Vagina (tissue), 2 donors: ENCODE measurements around the gene C1QL2.

ENCODE experiments used
- CTCF ChIP-seq, 3 experiments: fragments of 450-650 bp in 2 of 3; fragments of 200-600 bp in 1 of 3; sonication (generic) in 1 of 3; IDR thresholded peaks; one replicate each; pipeline ENCODE4 v1.5.1; 2017 to 2019; ENCODE audit warnings: antibody characterized with exemption in 3 of 3, mild to moderate bottlenecking in 2 of 3, moderate library complexity in 2 of 3
- POLR2A ChIP-seq, 2 donors: fragments of 450-650 bp; IDR thresholded peaks; one replicate each; pipeline ENCODE4 v1.6.1; 2017; ENCODE audit warnings: antibody characterized with exemption in 2 of 2, mild to moderate bottlenecking in 2 of 2, moderate library complexity in 2 of 2
- POLR2AphosphoS5 ChIP-seq, 2 donors: sonication (generic); formaldehyde crosslinking; IDR thresholded peaks; one replicate each; pipeline ENCODE4 v1.9.0; 2017; ENCODE audit warnings: antibody characterized with exemption in 2 of 2, mild to moderate bottlenecking in 2 of 2, low read depth in 1 of 2; ENCODE audit not compliant: insufficient read depth in 1 of 2

GRCh38 chr2:119114266-119114665 lies 44.3 kb downstream of the C1QL2 start:
- no peak for TF ChIP-seq POLR2A (IDR thresholded peaks at IDR 0.05)
- TF ChIP-seq CTCF (IDR thresholded peaks at IDR 0.05) = no peak
- TF ChIP-seq POLR2AphosphoS5 (IDR thresholded peaks at IDR 0.05; ENCODE audit: insufficient read depth in 1 of 2, low read depth in 1 of 2) = no peak
